Measurements from ENCODE around the gene GPR26. TPM values are rescaled to one million over a fixed set of nuclear protein-coding genes. Genes with fewer than 3 reads are reported as not detected.

GPR26 gene
- polyA plus RNA-seq, 1 of the 3 experiments (the other 2 are of a cell fraction): not detected

DNA sequence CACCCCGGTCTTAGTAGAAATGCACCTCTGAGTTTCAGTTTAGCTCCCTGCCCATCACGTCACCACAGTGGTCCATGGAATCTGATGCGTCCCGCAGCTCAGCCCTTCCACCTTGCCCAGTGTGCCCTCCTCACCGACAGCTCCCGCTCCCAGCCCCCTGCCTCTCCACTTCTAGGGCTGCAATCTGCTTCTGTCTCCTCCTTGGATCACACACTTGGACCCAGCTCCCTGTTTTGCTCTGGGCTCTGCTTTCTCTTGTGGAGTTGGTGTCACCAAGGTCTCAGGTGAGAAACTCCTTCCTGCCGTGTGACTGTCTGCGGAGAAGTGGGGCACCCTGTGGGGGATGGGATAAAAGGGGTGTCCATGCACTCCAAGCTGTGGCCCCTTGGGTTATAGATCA lies 37.9 kb downstream of the GPR26 start:
- no peaks in the 10 kb centered on the region for H3F3A ChIP-seq (replicated peaks; ENCODE audit: insufficient read depth)
- no peak overlapping the region for H3K4me2 ChIP-seq
- H3K36me3 ChIP-seq (replicated peaks in 1 of 2; ENCODE audit: control insufficient read depth in 1 of 2, insufficient read depth in 2 of 2, low read length in 1 of 2): no peaks in the 10 kb centered on the region
- H3K27ac ChIP-seq (ENCODE audit: low read depth in 2 of 2, low read length in 1 of 2): no peak overlapping the region
- CTCF ChIA-PET: interaction anchor here (0.9 to 1.5 kb wide), 3 partner anchors 12 to 122 kb away, joined by 3 to 5 read pairs (median 3); no protein-coding TSS in a partner anchor
- no peak overlapping the region for H3K4me3 ChIP-seq (ENCODE audit: low read depth in 2 of 2, low read length in 1 of 2)
- DNase-seq: no peak
- H3K9me2 ChIP-seq: no peaks in the 10 kb centered on the region
- no peak overlapping the region for H3K9ac ChIP-seq
- POLR2A ChIA-PET: no interaction called here
- no peaks in the 10 kb centered on the region for H4K20me1 ChIP-seq (ENCODE audit: insufficient read depth)
- TF ChIP-seq, protein P1, sequence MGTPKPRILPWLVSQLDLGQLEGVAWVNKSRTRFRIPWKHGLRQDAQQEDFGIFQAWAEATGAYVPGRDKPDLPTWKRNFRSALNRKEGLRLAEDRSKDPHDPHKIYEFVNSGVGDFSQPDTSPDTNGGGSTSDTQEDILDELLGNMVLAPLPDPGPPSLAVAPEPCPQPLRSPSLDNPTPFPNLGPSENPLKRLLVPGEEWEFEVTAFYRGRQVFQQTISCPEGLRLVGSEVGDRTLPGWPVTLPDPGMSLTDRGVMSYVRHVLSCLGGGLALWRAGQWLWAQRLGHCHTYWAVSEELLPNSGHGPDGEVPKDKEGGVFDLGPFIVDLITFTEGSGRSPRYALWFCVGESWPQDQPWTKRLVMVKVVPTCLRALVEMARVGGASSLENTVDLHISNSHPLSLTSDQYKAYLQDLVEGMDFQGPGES (IDR thresholded peaks at IDR 0.05; ENCODE audit: low read depth, low read length): no peak
- TF ChIP-seq, protein P2, sequence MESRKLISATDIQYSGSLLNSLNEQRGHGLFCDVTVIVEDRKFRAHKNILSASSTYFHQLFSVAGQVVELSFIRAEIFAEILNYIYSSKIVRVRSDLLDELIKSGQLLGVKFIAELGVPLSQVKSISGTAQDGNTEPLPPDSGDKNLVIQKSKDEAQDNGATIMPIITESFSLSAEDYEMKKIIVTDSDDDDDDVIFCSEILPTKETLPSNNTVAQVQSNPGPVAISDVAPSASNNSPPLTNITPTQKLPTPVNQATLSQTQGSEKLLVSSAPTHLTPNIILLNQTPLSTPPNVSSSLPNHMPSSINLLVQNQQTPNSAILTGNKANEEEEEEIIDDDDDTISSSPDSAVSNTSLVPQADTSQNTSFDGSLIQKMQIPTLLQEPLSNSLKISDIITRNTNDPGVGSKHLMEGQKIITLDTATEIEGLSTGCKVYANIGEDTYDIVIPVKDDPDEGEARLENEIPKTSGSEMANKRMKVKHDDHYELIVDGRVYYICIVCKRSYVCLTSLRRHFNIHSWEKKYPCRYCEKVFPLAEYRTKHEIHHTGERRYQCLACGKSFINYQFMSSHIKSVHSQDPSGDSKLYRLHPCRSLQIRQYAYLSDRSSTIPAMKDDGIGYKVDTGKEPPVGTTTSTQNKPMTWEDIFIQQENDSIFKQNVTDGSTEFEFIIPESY (IDR thresholded peaks at IDR 0.05; ENCODE audit: borderline replicate concordance, low read depth): no peak
- no peak for TF ChIP-seq GABPA (IDR thresholded peaks at IDR 0.05; ENCODE audit: low read depth)
- TF ChIP-seq YY1 (IDR thresholded peaks at IDR 0.05; ENCODE audit: low read depth): no peak
- TF ChIP-seq, protein P3, sequence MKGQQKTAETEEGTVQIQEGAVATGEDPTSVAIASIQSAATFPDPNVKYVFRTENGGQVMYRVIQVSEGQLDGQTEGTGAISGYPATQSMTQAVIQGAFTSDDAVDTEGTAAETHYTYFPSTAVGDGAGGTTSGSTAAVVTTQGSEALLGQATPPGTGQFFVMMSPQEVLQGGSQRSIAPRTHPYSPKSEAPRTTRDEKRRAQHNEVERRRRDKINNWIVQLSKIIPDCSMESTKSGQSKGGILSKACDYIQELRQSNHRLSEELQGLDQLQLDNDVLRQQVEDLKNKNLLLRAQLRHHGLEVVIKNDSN (IDR thresholded peaks at IDR 0.05; ENCODE audit: borderline replicate concordance, low read depth): no peak
- TF ChIP-seq EZH2phosphoT487 (IDR thresholded peaks at IDR 0.05; ENCODE audit: borderline replicate concordance, low read depth): no peak
- no peak for TF ChIP-seq TEAD4 (IDR thresholded peaks at IDR 0.05; ENCODE audit: borderline replicate concordance, insufficient read depth)
- no peak for TF ChIP-seq NFIC (IDR thresholded peaks at IDR 0.05; ENCODE audit: borderline replicate concordance)
- no peak for TF ChIP-seq FOSL2 (IDR thresholded peaks at IDR 0.05; ENCODE audit: borderline replicate concordance, low read depth)
- TF ChIP-seq MXI1 (IDR thresholded peaks at IDR 0.05; ENCODE audit: low read depth, low read length): no peak
- no peak for TF ChIP-seq ELF1 (IDR thresholded peaks at IDR 0.05)
- TF ChIP-seq JUND (IDR thresholded peaks at IDR 0.05): no peak
- no peak for TF ChIP-seq FOXJ3 (CRISPR knock-in tag; IDR thresholded peaks at IDR 0.05)
- no peak for TF ChIP-seq POLR2AphosphoS5 (IDR thresholded peaks at IDR 0.05; ENCODE audit: low read depth, low read length)
- TF ChIP-seq, protein P4, sequence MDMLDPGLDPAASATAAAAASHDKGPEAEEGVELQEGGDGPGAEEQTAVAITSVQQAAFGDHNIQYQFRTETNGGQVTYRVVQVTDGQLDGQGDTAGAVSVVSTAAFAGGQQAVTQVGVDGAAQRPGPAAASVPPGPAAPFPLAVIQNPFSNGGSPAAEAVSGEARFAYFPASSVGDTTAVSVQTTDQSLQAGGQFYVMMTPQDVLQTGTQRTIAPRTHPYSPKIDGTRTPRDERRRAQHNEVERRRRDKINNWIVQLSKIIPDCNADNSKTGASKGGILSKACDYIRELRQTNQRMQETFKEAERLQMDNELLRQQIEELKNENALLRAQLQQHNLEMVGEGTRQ (IDR thresholded peaks at IDR 0.05; ENCODE audit: borderline replicate concordance, low read depth, low read length): no peak
- no peak for TF ChIP-seq CHD2 (IDR thresholded peaks at IDR 0.05; ENCODE audit: low read length, partially characterized antibody)
- TF ChIP-seq NRF1 (IDR thresholded peaks at IDR 0.05; ENCODE audit: low read depth, low read length): no peak
- H3K9me3 ChIP-seq: no peaks in the 10 kb centered on the region
- no peaks in the 10 kb centered on the region for H3K27me3 ChIP-seq (ENCODE audit: insufficient read depth)
- H2AFZ ChIP-seq (ENCODE audit: low read depth): no peak overlapping the region
- WGBS (ENCODE audit: low lambda C conversion rate): 47% methylated on average over 8 of the region's 8 CpGs
- no peaks in the 10 kb centered on the region for H3K79me2 ChIP-seq (ENCODE audit: insufficient read depth)
- H3K4me1 ChIP-seq (ENCODE audit: control insufficient read depth in 1 of 2, insufficient read depth in 2 of 2, low read depth in 1 of 2, low read length in 1 of 2): no peaks in the 10 kb centered on the region
